HepG2 (cell line): ENCODE measurements around the gene TRNT1. TPM values are rescaled to one million over a fixed set of nuclear protein-coding genes. Genes with fewer than 3 reads are reported as not detected.

Source experiments
- ATAC-seq: fragments of 200-7000 bp; cut with Tn5 transposase; 3 replicates; pipeline ENCODE4 v1.9.1; 2020; ENCODE audit warnings: mild to moderate bottlenecking, moderate library complexity
- BruUV-seq: library from RNA; stranded (reverse); fragments of 400-500 nt; replicated peaks from 2 replicates; lab custom pipeline; 2021; lab: Mats Ljungman, UMichigan
- CTCF ChIA-PET: fragments of 300-600 bp; formaldehyde crosslinking; extraction: SDS; loops from one replicate; lab custom pipeline; 2021; ENCODE audit warnings: low total read pairs, inconsistent platforms, low intra/inter-chr PET ratio; lab: Yijun Ruan, JAX
- POLR2A ChIA-PET: fragments of 350-600 bp; sonication (Branson Sonifier 250); formaldehyde crosslinking; loops from one replicate; lab custom pipeline; 2020; ENCODE audit warnings: antibody characterized with exemption, inconsistent platforms; lab: Yijun Ruan, JAX
- DNase-seq: peaks from one replicate; pipeline ENCODE4 v3.0.0-alpha.2; 2015; ENCODE audit warnings: low spot score
- FAIRE-seq: peaks from 3 replicates; lab custom pipeline; 2011; peaks lifted over from hg19 to GRCh38; lab: Jason Lieb, UNC
- H2AFZ ChIP-seq: one replicate; pipeline ENCODE4 v1.6.1; 2011; ENCODE audit warnings: low read length, inconsistent platforms
- H3K27ac ChIP-seq: fragments of 300-600 bp; 3 replicates; pipeline ENCODE4 v1.8.0; 2011; ENCODE audit warnings: mixed run types, mild to moderate bottlenecking, mixed read lengths, low read length, inconsistent platforms; ENCODE audit not compliant: insufficient read depth; ENCODE audit errors: extremely low read length
- H3K27me3 ChIP-seq, 2 experiments: fragments of 200-600 bp in 1 of 2; 2 replicates in 1 of 2; 3 replicates in 1 of 2; pipeline versions ENCODE4 v1.6.0 to v1.8.0; 2011; ENCODE audit warnings: low read length in 2 of 2, mild to moderate bottlenecking in 2 of 2, moderate library complexity in 2 of 2, inconsistent platforms in 1 of 2; ENCODE audit not compliant: insufficient read depth in 2 of 2, control insufficient read depth in 1 of 2
- H3K36me3 ChIP-seq, 2 experiments: fragments of 200-600 bp in 1 of 2; replicated peaks in 1 of 2; 2 replicates in 1 of 2; 3 replicates in 1 of 2; pipeline versions ENCODE4 v1.5.1 to v1.8.0; 2011; ENCODE audit warnings: low read length in 2 of 2, inconsistent platforms in 1 of 2; ENCODE audit not compliant: insufficient read depth in 2 of 2, control insufficient read depth in 1 of 2
- H3K4me1 ChIP-seq: 2 replicates; pipeline ENCODE4 v1.5.1; 2012; ENCODE audit warnings: low read length, inconsistent platforms; ENCODE audit not compliant: insufficient read depth
- H3K4me2 ChIP-seq: 2 replicates; pipeline ENCODE4 v1.6.0; 2011; ENCODE audit warnings: low read depth, low read length, inconsistent platforms
- H3K4me3 ChIP-seq, 3 experiments: fragments of 200-600 bp in 1 of 3; sonication (generic), shearing (Covaris generic) in 1 of 3; replicated peaks in 1 of 3; 2 replicates each; pipeline ENCODE4 v1.5.1; 2011 to 2016; ENCODE audit warnings: low read length in 3 of 3, inconsistent platforms in 2 of 3, low read depth in 2 of 3, mild to moderate bottlenecking in 2 of 3, control low read depth in 1 of 3, mixed read lengths in 1 of 3; ENCODE audit not compliant: insufficient read depth in 1 of 3
- H3K79me2 ChIP-seq: one replicate; pipeline ENCODE4 v1.6.1; 2011; ENCODE audit warnings: low read length, inconsistent platforms; ENCODE audit not compliant: insufficient read depth
- H3K9ac ChIP-seq: 2 replicates; pipeline ENCODE4 v1.6.0; 2011; ENCODE audit warnings: mild to moderate bottlenecking, low read depth, low read length, inconsistent platforms; ENCODE audit not compliant: insufficient read depth
- H3K9me3 ChIP-seq: 2 replicates; pipeline ENCODE4 v1.5.1; 2012; ENCODE audit warnings: mild to moderate bottlenecking, low read length
- H4K20me1 ChIP-seq: 2 replicates; pipeline ENCODE4 v1.6.0; 2011; ENCODE audit warnings: inconsistent platforms, mild to moderate bottlenecking, low read length, moderate library complexity; ENCODE audit not compliant: insufficient read depth
- CBX2 ChIP-seq, 2 experiments: fragments of 200-600 bp in 1 of 2; sonication (generic); formaldehyde crosslinking in 1 of 2; IDR thresholded peaks; 2 replicates each; pipeline versions ENCODE4 v1.7.0 to v1.8.1; 2018 to 2022; ENCODE audit warnings: low read depth in 2 of 2, low read length in 1 of 2, mild to moderate bottlenecking in 1 of 2, missing genetic modification reagents in 1 of 2
- CHD4 ChIP-seq: fragments of 200-600 bp; sonication (generic); IDR thresholded peaks from 2 replicates; pipeline ENCODE4 v1.7.0; 2017; ENCODE audit warnings: mild to moderate bottlenecking, low read length, borderline replicate concordance
- NBN ChIP-seq: fragments of 450-650 bp; conservative IDR thresholded peaks from 2 replicates; pipeline ENCODE4 v1.6.1; 2017
- RORA ChIP-seq: sonication (generic); formaldehyde crosslinking; IDR thresholded peaks from 2 replicates; pipeline ENCODE4 v1.5.0; 2020; ENCODE audit warnings: mild to moderate bottlenecking, missing genetic modification reagents, moderate library complexity
- SMAD9 ChIP-seq: sonication (generic); formaldehyde crosslinking; IDR thresholded peaks from 2 replicates; pipeline ENCODE4 v1.5.1; 2020; ENCODE audit warnings: mild to moderate bottlenecking, missing genetic modification reagents
- TCF12 ChIP-seq, 2 experiments: fragments of 450-650 bp in 1 of 2; sonication (generic) in 1 of 2; formaldehyde crosslinking in 1 of 2; IDR thresholded peaks; 2 replicates each; pipeline versions ENCODE4 v1.6.1 to v1.8.0; 2017 to 2022; ENCODE audit warnings: antibody characterized with exemption in 1 of 2, mild to moderate bottlenecking in 1 of 2, missing genetic modification reagents in 1 of 2, moderate library complexity in 1 of 2
- ZNF678 ChIP-seq: sonication (generic); formaldehyde crosslinking; IDR thresholded peaks from 2 replicates; pipeline ENCODE4 v1.4.0; 2020; ENCODE audit warnings: mild to moderate bottlenecking, missing genetic modification reagents
- WGBS: methylation state at CpG from one replicate; pipeline ENCODE4 v1.1.6; 2017; ENCODE audit warnings: low lambda C conversion rate; 5-methylcytosine and 5-hydroxymethylcytosine counted together
- in situ Hi-C: cut with HindIII; loops from 2 replicates; pipeline ENCODE4 v1.10.0; 2017; ENCODE audit warnings: low pct_unique_long_range_greater_than_20kb; ENCODE audit not compliant: extremely low pct_ligation_motif_present
- intact Hi-C: fragments of 100-400 bp; cut with micrococcal nuclease; formaldehyde crosslinking; loops from one replicate; pipeline ENCODE4 v1.10.0; 2022; ENCODE audit not compliant: unreplicated experiment
- polyA plus RNA-seq, 8 experiments: library from polyadenylated mRNA; depleted of rRNA in 3 of 8; stranded (reverse) in 7 of 8; unstranded in 1 of 8; fragments of >200 nt; fragmentation: Illumina TruSeq in 4 of 8; extraction: Trizol in 4 of 8; gene quantifications; 2 replicates each; pipeline versions ENCODE4 v1.2.1 to v1.2.3, GENCODE V29; 2011 to 2016; ENCODE audit warnings: low read depth in 4 of 8, missing spikeins in 1 of 8, mixed read lengths in 1 of 8; ENCODE audit not compliant: insufficient read depth in 1 of 8
- total RNA-seq, 5 experiments: library from RNA; depleted of rRNA; stranded (reverse); fragments of >200 nt; fragmentation: Illumina TruSeq; extraction: Trizol; gene quantifications; 2 replicates each; pipeline ENCODE4 v1.2.3, GENCODE V29; 2016; ENCODE audit warnings: low read depth in 1 of 5
- TF ChIP-seq, protein P1 (sequence below): IDR thresholded peaks from 2 replicates; pipeline ENCODE4 v1.6.1; 2016; ENCODE audit warnings: low read depth, borderline replicate concordance
- TF ChIP-seq, protein P2 (sequence below): fragments of 450-650 bp; IDR thresholded peaks from 2 replicates; pipeline ENCODE4 v1.6.1; 2016
- TF ChIP-seq, protein P3 (sequence below): sonication (generic); IDR thresholded peaks from 2 replicates; pipeline ENCODE4 v1.6.1; 2016; ENCODE audit warnings: low read depth, borderline replicate concordance

TRNT1 gene
- total and polyA plus RNA-seq, 2 of the 13 experiments (the other 11 are each of a cell fraction or from before 2014, with no cell fraction given): 9.4 to 27.7 TPM

DNA sequence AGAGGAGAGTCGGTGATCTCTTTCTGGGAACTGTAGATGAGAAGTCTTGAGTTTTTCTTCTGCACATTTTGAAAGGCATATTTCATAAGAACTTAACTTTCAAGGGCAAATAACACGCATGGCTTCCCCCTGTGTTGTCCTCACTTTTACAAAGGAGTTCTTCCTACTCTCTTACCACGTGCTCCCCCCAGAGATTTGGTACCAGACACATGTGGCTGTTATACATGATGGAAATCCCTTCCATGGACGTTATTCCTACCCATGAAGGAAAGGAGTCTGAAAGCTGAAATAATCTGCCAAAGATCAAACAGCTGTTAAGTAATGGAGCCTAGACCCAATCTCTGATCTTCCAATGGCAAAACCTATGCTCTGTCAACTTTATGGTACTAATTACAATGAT, 20.9 kb upstream of the TRNT1 start:
- ChIA-PET POLR2A (interaction anchor here (0.7 kb wide), 1 partner anchor 13 kb away, joined by 4 read pairs; no protein-coding TSS in a partner anchor), CTCF (no interaction called here)
- Histone ChIP-seq H3K36me3 (no peaks in the 10 kb centered on the region), H4K20me1 (no peaks in the 10 kb centered on the region), H3K79me2 (no peaks in the 10 kb centered on the region), H3K4me1 (no peaks in the 10 kb centered on the region), H3K9me3 (no peaks in the 10 kb centered on the region), H2AFZ (no peak overlapping the region), H3K27me3 (peaks cover 0 to 3% of the 10 kb centered on the region in 2 experiments; a peak in 1 of 5 replicates), H3K9ac (no peak overlapping the region), H3K4me3 (no peak overlapping the region), H3K4me2 (no peak overlapping the region), H3K27ac (no peak overlapping the region)
- 33% methylated on average over 4 of the region's 4 CpGs for WGBS
- DNase-seq: no peak
- intact Hi-C loops: no loop called here
- BruUV-seq: no TSS peak
- FAIRE-seq: no peak
- TF ChIP-seq, protein P1, sequence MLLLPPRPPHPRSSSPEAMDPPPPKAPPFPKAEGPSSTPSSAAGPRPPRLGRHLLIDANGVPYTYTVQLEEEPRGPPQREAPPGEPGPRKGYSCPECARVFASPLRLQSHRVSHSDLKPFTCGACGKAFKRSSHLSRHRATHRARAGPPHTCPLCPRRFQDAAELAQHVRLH: no peak
- no peak for TF ChIP-seq SMAD9 (CRISPR knock-in tag)
- TF ChIP-seq, protein P2, sequence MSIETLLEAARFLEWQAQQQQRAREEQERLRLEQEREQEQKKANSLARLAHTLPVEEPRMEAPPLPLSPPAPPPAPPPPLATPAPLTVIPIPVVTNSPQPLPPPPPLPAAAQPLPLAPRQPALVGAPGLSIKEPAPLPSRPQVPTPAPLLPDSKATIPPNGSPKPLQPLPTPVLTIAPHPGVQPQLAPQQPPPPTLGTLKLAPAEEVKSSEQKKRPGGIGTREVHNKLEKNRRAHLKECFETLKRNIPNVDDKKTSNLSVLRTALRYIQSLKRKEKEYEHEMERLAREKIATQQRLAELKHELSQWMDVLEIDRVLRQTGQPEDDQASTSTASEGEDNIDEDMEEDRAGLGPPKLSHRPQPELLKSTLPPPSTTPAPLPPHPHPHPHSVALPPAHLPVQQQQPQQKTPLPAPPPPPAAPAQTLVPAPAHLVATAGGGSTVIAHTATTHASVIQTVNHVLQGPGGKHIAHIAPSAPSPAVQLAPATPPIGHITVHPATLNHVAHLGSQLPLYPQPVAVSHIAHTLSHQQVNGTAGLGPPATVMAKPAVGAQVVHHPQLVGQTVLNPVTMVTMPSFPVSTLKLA: peak; percentile 98
- in situ Hi-C loops: no loop called here
- no peak for ATAC-seq

DNA sequence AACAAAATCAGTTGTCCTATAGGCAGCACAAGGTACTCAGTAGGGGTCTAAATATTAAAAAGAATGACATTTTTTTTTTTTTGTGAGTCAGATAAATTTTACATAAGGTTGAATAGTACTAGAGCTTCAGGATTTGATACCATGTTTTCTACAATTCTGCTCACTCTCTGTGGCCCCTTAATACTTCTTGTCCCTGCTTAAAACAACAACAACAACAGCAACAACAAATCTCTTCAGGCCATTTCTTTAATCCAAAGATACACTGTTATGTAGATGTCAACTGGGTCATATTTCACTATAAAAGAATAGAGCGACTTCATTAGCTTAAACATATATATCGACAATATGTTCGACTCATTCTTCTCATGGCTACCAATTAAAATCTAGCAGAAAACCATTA, 19.6 kb upstream of the TRNT1 start:
- Histone ChIP-seq H3K9ac (no peak overlapping the region), H3K27me3 (peaks cover 0 to 3% of the 10 kb centered on the region in 2 experiments; a peak in 1 of 5 replicates), H3K9me3 (no peaks in the 10 kb centered on the region), H3K27ac (no peak overlapping the region), H4K20me1 (no peaks in the 10 kb centered on the region), H2AFZ (no peak overlapping the region), H3K79me2 (no peaks in the 10 kb centered on the region), H3K4me3 (no peak overlapping the region)
- WGBS: 85% methylated on average over 3 of the region's 3 CpGs
- POLR2A ChIA-PET: no interaction called here
- DNase-seq: no peak
- no TSS peak for BruUV-seq
- intact Hi-C loops: no loop called here
- TF ChIP-seq RORA: no peak
- no peak for TF ChIP-seq CBX2 (IDR thresholded peaks at IDR 0.05; ENCODE audit: low read depth, low read length)
- TF ChIP-seq CBX2 (CRISPR knock-in tag; IDR thresholded peaks at IDR 0.05; ENCODE audit: low read depth): no peak
- no peak for TF ChIP-seq TCF12 (IDR thresholded peaks at IDR 0.05)
- TF ChIP-seq TCF12 (CRISPR knock-in tag; IDR thresholded peaks at IDR 0.05): no peak
- TF ChIP-seq CHD4: no peak
- TF ChIP-seq, protein P3, sequence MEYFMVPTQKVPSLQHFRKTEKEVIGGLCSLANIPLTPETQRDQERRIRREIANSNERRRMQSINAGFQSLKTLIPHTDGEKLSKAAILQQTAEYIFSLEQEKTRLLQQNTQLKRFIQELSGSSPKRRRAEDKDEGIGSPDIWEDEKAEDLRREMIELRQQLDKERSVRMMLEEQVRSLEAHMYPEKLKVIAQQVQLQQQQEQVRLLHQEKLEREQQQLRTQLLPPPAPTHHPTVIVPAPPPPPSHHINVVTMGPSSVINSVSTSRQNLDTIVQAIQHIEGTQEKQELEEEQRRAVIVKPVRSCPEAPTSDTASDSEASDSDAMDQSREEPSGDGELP: no peak
- TF ChIP-seq ZNF678 (CRISPR knock-in tag): no peak
- TF ChIP-seq NBN: no peak
- TF ChIP-seq, all 625 proteins: peak for 0
- CTCF ChIA-PET: no interaction called here
- H3K36me3 ChIP-seq: no peaks in the 10 kb centered on the region
- no peak for FAIRE-seq
- ATAC-seq: no peak
- H3K4me1 ChIP-seq: no peaks in the 10 kb centered on the region
- H3K4me2 ChIP-seq: no peak overlapping the region
- in situ Hi-C loops: no loop called here
